Measurements from ENCODE around the gene CLEC4M. TPM values are rescaled to one million over a fixed set of nuclear protein-coding genes. Genes with fewer than 3 reads are reported as not detected.

The CLEC4M gene
- polyA plus RNA-seq, 1 donor (not counting 4 experiments of a cell fraction or from before 2014, with no cell fraction given): not detected

- Histone ChIP-seq H3K4me3 (ENCODE audit: control insufficient read depth in 2 of 3, extremely low read depth in 1 of 3, insufficient read depth in 2 of 3, low read depth in 1 of 3, low read length in 3 of 3) (no peak overlapping the region), H4K20me1 (ENCODE audit: control insufficient read depth, extremely low read depth, insufficient read depth, low read length) (no peaks in the 10 kb centered on the region), H3K4me2 (ENCODE audit: control insufficient read depth, extremely low read depth, insufficient read depth, low read depth, low read length) (no peak overlapping the region), H3K9me1 (ENCODE audit: control insufficient read depth, extremely low read depth, insufficient read depth, low read length) (no peaks in the 10 kb centered on the region), H3K4me1 (ENCODE audit: control insufficient read depth, extremely low read depth, insufficient read depth, low read length) (peaks cover 10% of the 10 kb centered on the region), H3K36me3 (ENCODE audit: control insufficient read depth in 2 of 2, extremely low read depth in 1 of 2, insufficient read depth in 2 of 2, low read length in 2 of 2) (no peaks in the 10 kb centered on the region), H3K79me2 (ENCODE audit: control insufficient read depth, insufficient read depth, low read length) (no peaks in the 10 kb centered on the region), H3K9ac (ENCODE audit: control insufficient read depth, extremely low read depth, insufficient read depth, low read length) (no peak overlapping the region), H3K9me3 (ENCODE audit: control insufficient read depth, low read depth, low read length) (no peaks in the 10 kb centered on the region), H3K27ac (ENCODE audit: control insufficient read depth, insufficient read depth, low read length) (no peak overlapping the region), H3K27me3 (ENCODE audit: control insufficient read depth, extremely low read depth, insufficient read depth, low read length) (peaks cover 26% of the 10 kb centered on the region), H2AFZ (ENCODE audit: control insufficient read depth, low read length) (no peak overlapping the region)
- FAIRE-seq (no peak), DNase-seq (ENCODE audit: low read depth, low spot score) (no peak)
- TF ChIP-seq EZH2 (IDR thresholded peaks at IDR 0.05; ENCODE audit: low read length): no peak
- TF ChIP-seq, protein P1, sequence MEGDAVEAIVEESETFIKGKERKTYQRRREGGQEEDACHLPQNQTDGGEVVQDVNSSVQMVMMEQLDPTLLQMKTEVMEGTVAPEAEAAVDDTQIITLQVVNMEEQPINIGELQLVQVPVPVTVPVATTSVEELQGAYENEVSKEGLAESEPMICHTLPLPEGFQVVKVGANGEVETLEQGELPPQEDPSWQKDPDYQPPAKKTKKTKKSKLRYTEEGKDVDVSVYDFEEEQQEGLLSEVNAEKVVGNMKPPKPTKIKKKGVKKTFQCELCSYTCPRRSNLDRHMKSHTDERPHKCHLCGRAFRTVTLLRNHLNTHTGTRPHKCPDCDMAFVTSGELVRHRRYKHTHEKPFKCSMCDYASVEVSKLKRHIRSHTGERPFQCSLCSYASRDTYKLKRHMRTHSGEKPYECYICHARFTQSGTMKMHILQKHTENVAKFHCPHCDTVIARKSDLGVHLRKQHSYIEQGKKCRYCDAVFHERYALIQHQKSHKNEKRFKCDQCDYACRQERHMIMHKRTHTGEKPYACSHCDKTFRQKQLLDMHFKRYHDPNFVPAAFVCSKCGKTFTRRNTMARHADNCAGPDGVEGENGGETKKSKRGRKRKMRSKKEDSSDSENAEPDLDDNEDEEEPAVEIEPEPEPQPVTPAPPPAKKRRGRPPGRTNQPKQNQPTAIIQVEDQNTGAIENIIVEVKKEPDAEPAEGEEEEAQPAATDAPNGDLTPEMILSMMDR (optimal IDR thresholded peaks at IDR 0.05 in 1 of 3, IDR thresholded peaks at IDR 0.05 in 1 of 3, conservative IDR thresholded peaks at IDR 0.05 in 1 of 3; ENCODE audit: extremely low read depth in 1 of 3, insufficient read depth in 2 of 3, low read length in 3 of 3): no peak
- dilution Hi-C loops (cut with MboI; ENCODE audit: extremely low pct_ligation_motif_present, low sequenced_read_pairs): no loop called here
Observed at GRCh38 chr19:7787602-7788177, 24.6 kb downstream of the CLEC4M start.

DNA sequence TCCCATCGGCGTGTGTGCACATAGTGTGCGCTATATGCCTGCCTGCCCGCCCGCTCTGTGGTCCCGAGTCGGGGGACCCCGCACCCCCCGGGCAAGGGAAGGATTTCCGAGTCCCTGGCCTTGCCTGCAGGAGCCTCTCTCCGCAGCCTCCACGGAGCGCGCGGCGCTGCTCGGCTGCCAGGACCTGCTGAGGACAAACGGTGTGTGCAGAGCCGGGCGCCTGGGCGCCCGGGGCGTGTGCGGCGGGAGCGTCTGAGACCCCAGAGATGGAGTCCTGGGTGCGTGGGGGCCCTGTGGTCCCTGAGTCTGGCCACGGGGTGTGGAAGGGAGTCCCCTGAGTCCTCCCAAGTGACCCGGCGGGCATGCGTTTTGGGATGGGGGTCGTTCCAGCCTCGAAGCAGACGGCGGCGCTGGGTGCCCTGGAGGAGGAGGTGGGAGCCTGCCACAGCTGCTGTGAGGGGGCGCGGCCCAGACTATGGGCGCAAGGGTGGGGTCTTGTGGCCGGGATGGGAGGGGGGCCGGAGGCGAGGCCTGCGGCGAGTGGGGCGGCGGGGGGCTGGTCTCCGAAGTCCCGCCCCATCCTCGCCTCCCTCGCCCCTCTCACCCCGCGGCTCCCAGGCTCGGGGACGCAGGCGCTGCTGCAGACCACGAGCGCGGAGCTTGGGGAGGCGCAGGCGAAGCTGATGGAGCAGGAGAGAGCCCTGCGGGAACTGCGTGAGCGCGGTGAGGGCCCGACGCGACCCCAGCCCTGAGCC, 25.3 kb downstream of the CLEC4M start:
- dilution Hi-C loops (cut with MboI; ENCODE audit: extremely low pct_ligation_motif_present, low sequenced_read_pairs): no loop called here
- no peaks in the 10 kb centered on the region for H3K9me3 ChIP-seq (ENCODE audit: control insufficient read depth, low read depth, low read length)
- H3K79me2 ChIP-seq (ENCODE audit: control insufficient read depth, insufficient read depth, low read length): no peaks in the 10 kb centered on the region
- TF ChIP-seq, protein P1 (optimal IDR thresholded peaks at IDR 0.05 in 1 of 3, IDR thresholded peaks at IDR 0.05 in 1 of 3, conservative IDR thresholded peaks at IDR 0.05 in 1 of 3; ENCODE audit: extremely low read depth in 1 of 3, insufficient read depth in 2 of 3, low read length in 3 of 3): no peak
- peak; percentile 88 for TF ChIP-seq EZH2 (IDR thresholded peaks at IDR 0.05; ENCODE audit: low read length)
- DNase-seq (ENCODE audit: low read depth, low spot score): no peak
- no peak overlapping the region for H3K4me3 ChIP-seq (ENCODE audit: control insufficient read depth in 2 of 3, extremely low read depth in 1 of 3, insufficient read depth in 2 of 3, low read depth in 1 of 3, low read length in 3 of 3)
- H3K27ac ChIP-seq (ENCODE audit: control insufficient read depth, insufficient read depth, low read length): no peak overlapping the region
- peaks cover 26% of the 10 kb centered on the region for H3K27me3 ChIP-seq (ENCODE audit: control insufficient read depth, extremely low read depth, insufficient read depth, low read length)
- H3K9me1 ChIP-seq (ENCODE audit: control insufficient read depth, extremely low read depth, insufficient read depth, low read length): no peaks in the 10 kb centered on the region
- FAIRE-seq: no peak
- H4K20me1 ChIP-seq (ENCODE audit: control insufficient read depth, extremely low read depth, insufficient read depth, low read length): no peaks in the 10 kb centered on the region
- no peaks in the 10 kb centered on the region for H3K36me3 ChIP-seq (ENCODE audit: control insufficient read depth in 2 of 2, extremely low read depth in 1 of 2, insufficient read depth in 2 of 2, low read length in 2 of 2)
- H3K4me2 ChIP-seq (ENCODE audit: control insufficient read depth, extremely low read depth, insufficient read depth, low read depth, low read length): no peak overlapping the region
- H2AFZ ChIP-seq (ENCODE audit: control insufficient read depth, low read length): no peak overlapping the region
- peaks cover 10% of the 10 kb centered on the region for H3K4me1 ChIP-seq (ENCODE audit: control insufficient read depth, extremely low read depth, insufficient read depth, low read length)
- no peak overlapping the region for H3K9ac ChIP-seq (ENCODE audit: control insufficient read depth, extremely low read depth, insufficient read depth, low read length)
